Fibroblast of lung (primary cell): ENCODE measurements around the gene CCNB3. TPM values are rescaled to one million over a fixed set of nuclear protein-coding genes. Genes with fewer than 3 reads are reported as not detected.

Experiments
- DNase-seq, 2 donors: peaks; one replicate each; pipeline versions ENCODE4 v3.0.0 to v3.0.0-alpha.2; 2010; ENCODE audit warnings: low read depth in 2 of 2
- H2AFZ ChIP-seq: 2 replicates; pipeline ENCODE4 v1.5.1; 2012; ENCODE audit warnings: low read length, control low read depth, inconsistent platforms
- H3K27ac ChIP-seq: 2 replicates; pipeline ENCODE4 v1.5.1; 2011; ENCODE audit warnings: low read length, control low read depth; ENCODE audit not compliant: insufficient read depth
- H3K27me3 ChIP-seq: 2 replicates; pipeline ENCODE4 v1.5.1; 2011; ENCODE audit warnings: mild to moderate bottlenecking, low read length; ENCODE audit not compliant: control insufficient read depth, insufficient read depth
- H3K36me3 ChIP-seq: 2 replicates; pipeline ENCODE4 v1.5.1; 2011; ENCODE audit warnings: low read length; ENCODE audit not compliant: control insufficient read depth, insufficient read depth
- H3K4me1 ChIP-seq: 2 replicates; pipeline ENCODE4 v1.5.1; 2011; ENCODE audit warnings: low read length; ENCODE audit not compliant: control insufficient read depth, insufficient read depth; ENCODE audit errors: extremely low read depth
- H3K4me2 ChIP-seq: 2 replicates; pipeline ENCODE4 v1.5.1; 2011; ENCODE audit warnings: low read length, control low read depth; ENCODE audit not compliant: insufficient read depth; ENCODE audit errors: extremely low read depth
- H3K4me3 ChIP-seq, 4 experiments: fragments of 200-600 bp in 1 of 4; sonication (generic) in 1 of 4; replicated peaks in 1 of 4; 2 replicates each; pipeline ENCODE4 v1.5.1; 2011 to 2016; ENCODE audit warnings: low read length in 4 of 4, low read depth in 3 of 4, mild to moderate bottlenecking in 3 of 4, control low read depth in 2 of 4, inconsistent platforms in 1 of 4, mixed read lengths in 1 of 4; ENCODE audit not compliant: insufficient read depth in 1 of 4; ENCODE audit errors: control extremely low read depth in 1 of 4
- H3K79me2 ChIP-seq: 2 replicates; pipeline ENCODE4 v1.5.1; 2012; ENCODE audit warnings: mild to moderate bottlenecking, low read length, inconsistent platforms; ENCODE audit not compliant: control insufficient read depth, insufficient read depth
- H3K9ac ChIP-seq: 2 replicates; pipeline ENCODE4 v1.5.1; 2011; ENCODE audit warnings: mild to moderate bottlenecking, low read length, control low read depth; ENCODE audit not compliant: insufficient read depth
- H3K9me3 ChIP-seq: 2 replicates; pipeline ENCODE4 v1.5.1; 2012; ENCODE audit warnings: low read depth, low read length; ENCODE audit not compliant: control insufficient read depth, insufficient read depth
- H4K20me1 ChIP-seq: 2 replicates; pipeline ENCODE4 v1.5.1; 2011; ENCODE audit warnings: low read length; ENCODE audit not compliant: control insufficient read depth, insufficient read depth; ENCODE audit errors: extremely low read depth
- EZH2 ChIP-seq: IDR thresholded peaks from 2 replicates; pipeline ENCODE4 v1.5.1; 2012; ENCODE audit warnings: low read length, control low read depth, mild to moderate bottlenecking; ENCODE audit errors: missing control alignments
- polyA plus RNA-seq, 2 donors: library from polyadenylated mRNA; depleted of rRNA in 1 of 2; stranded (reverse) in 1 of 2; unstranded in 1 of 2; fragments of >200 nt; gene quantifications; 2 replicates each; pipeline ENCODE4 v1.2.1, GENCODE V29; 2011 to 2012; ENCODE audit warnings: missing spikeins in 1 of 2
- total RNA-seq: library from RNA; depleted of rRNA; stranded (reverse); fragments of >200 nt; gene quantifications from 2 replicates; pipeline ENCODE4 v1.2.1, GENCODE V29; 2014
- TF ChIP-seq, protein P1 (sequence below), 2 donors: IDR thresholded peaks in 1 of 2; conservative IDR thresholded peaks in 1 of 2; 1 replicate in 1 of 2; 2 replicates in 1 of 2; pipeline ENCODE4 v1.5.1; 2011 to 2012; ENCODE audit warnings: low read length in 2 of 2, control low read depth in 1 of 2, inconsistent platforms in 1 of 2, low read depth in 1 of 2, mild to moderate bottlenecking in 1 of 2

The CCNB3 gene
- total and polyA plus RNA-seq, 2 donors (not counting 1 experiment from before 2014, with no cell fraction given) = 0.44 to 0.83 TPM

DNA sequence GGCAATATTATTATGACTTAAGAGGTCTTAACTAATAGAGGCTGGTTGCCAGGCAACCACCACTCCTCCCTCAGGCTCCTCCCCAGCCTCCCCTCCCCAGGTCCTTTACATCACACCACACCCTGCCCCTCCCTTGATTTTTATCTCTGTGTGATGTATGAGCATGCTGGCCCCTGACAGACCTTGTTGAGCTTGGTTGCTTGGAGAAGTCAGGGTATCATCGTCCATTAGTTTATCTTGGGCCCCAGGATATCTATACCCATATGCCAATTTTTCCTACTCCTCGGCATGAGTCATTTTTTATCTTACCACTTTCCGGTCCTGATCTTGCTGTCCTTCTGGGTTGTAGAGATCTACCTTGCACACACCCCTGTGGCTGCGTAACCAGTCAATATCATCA is 6.2 kb upstream of the CCNB3 start:
- H4K20me1 ChIP-seq = no peaks in the 10 kb centered on the region
- no peaks in the 10 kb centered on the region for H3K79me2 ChIP-seq
- H2AFZ ChIP-seq = no peak overlapping the region
- H3K9me3 ChIP-seq = no peaks in the 10 kb centered on the region
- no peak for DNase-seq
- no peak overlapping the region for H3K4me3 ChIP-seq
- no peak overlapping the region for H3K4me2 ChIP-seq
- no peaks in the 10 kb centered on the region for H3K4me1 ChIP-seq
- TF ChIP-seq EZH2 = no peak
- TF ChIP-seq, protein P1, sequence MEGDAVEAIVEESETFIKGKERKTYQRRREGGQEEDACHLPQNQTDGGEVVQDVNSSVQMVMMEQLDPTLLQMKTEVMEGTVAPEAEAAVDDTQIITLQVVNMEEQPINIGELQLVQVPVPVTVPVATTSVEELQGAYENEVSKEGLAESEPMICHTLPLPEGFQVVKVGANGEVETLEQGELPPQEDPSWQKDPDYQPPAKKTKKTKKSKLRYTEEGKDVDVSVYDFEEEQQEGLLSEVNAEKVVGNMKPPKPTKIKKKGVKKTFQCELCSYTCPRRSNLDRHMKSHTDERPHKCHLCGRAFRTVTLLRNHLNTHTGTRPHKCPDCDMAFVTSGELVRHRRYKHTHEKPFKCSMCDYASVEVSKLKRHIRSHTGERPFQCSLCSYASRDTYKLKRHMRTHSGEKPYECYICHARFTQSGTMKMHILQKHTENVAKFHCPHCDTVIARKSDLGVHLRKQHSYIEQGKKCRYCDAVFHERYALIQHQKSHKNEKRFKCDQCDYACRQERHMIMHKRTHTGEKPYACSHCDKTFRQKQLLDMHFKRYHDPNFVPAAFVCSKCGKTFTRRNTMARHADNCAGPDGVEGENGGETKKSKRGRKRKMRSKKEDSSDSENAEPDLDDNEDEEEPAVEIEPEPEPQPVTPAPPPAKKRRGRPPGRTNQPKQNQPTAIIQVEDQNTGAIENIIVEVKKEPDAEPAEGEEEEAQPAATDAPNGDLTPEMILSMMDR (conservative IDR thresholded peaks at IDR 0.05 in 1 of 2, IDR thresholded peaks at IDR 0.05 in 1 of 2; ENCODE audit: low read depth in 1 of 2, low read length in 2 of 2) = no peak
- no peak overlapping the region for H3K27ac ChIP-seq
- no peaks in the 10 kb centered on the region for H3K36me3 ChIP-seq
- H3K27me3 ChIP-seq = no peaks in the 10 kb centered on the region
- H3K9ac ChIP-seq = no peak overlapping the region

DNA sequence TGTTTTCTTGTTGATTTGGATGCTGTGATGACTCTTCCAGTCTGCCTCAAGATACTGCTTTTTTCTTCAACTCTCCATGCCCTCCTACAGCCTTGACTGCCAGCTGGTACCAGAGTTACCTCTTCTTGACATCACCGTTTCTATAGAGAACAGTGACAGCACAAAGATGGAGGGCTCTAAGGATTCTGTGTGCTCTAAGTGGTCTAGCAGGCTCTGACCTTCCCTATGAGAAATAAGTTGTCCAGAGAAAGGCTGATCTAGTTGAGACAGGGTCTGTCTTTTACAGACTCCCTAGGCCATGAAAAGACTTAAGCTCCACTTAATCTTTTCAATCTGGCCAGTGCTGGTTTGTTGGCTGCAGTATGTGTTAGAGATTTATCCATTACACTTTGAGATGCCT is 3.7 kb upstream of the CCNB3 start, which contains the start of gene AKAP4:
Gene AKAP4 (minus strand): TSS at position 101 of the 400 bp plus-strand sequence. CDS start 118 bp downstream, outside the sequence.
- no peak within 1 kb of the TSS for H3K9ac ChIP-seq
- TF ChIP-seq, protein P1 (conservative IDR thresholded peaks at IDR 0.05 in 1 of 2, IDR thresholded peaks at IDR 0.05 in 1 of 2; ENCODE audit: low read depth in 1 of 2, low read length in 2 of 2) = no peak
- TF ChIP-seq EZH2 = no peak
- no peak within 1 kb of the TSS for H3K27ac ChIP-seq
- H3K4me1 ChIP-seq = no peaks in the 10 kb centered on the region
- no peak within 1 kb of the TSS for H3K4me2 ChIP-seq
- H2AFZ ChIP-seq = no peak within 1 kb of the TSS
- DNase-seq = no peak
- no peaks in the 10 kb centered on the region for H3K27me3 ChIP-seq
- no peaks in the 10 kb centered on the region for H3K36me3 ChIP-seq
- H3K4me3 ChIP-seq = no peak within 1 kb of the TSS
- no peaks in the 10 kb centered on the region for H4K20me1 ChIP-seq
- H3K79me2 ChIP-seq = no peaks in the 10 kb centered on the region
- no peaks in the 10 kb centered on the region for H3K9me3 ChIP-seq

DNA sequence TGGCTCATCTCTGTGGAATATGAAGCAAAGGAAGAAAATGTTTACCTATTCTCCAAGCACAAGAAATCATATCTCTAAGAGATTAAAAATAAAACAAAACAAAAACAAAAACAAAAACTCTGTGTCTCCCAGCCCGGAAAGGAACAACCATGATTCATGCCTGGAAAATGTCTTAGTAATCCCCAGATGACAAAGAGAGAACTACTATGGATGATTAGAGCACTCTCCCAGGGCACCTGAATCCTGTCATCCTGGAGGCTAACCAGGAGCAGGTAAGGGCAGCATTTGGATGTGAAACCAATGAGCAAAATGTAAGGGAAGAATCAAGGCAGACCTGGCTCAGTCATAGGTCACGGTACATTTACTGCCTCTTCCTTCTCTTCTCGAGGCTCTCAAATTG is 2.0 kb upstream of the CCNB3 start:
- Histone ChIP-seq H3K4me3 (no peak overlapping the region), H3K9ac (no peak overlapping the region), H4K20me1 (no peaks in the 10 kb centered on the region), H3K36me3 (no peaks in the 10 kb centered on the region), H2AFZ (no peak overlapping the region), H3K79me2 (no peaks in the 10 kb centered on the region), H3K27me3 (no peaks in the 10 kb centered on the region), H3K4me2 (no peak overlapping the region), H3K4me1 (no peaks in the 10 kb centered on the region), H3K27ac (no peak overlapping the region), H3K9me3 (no peaks in the 10 kb centered on the region)
- no peak for DNase-seq
- TF ChIP-seq EZH2 = no peak
- TF ChIP-seq, protein P1 (conservative IDR thresholded peaks at IDR 0.05 in 1 of 2, IDR thresholded peaks at IDR 0.05 in 1 of 2; ENCODE audit: low read depth in 1 of 2, low read length in 2 of 2) = no peak
